KMS-11 (cell line): ENCODE data around the gene CELF4.

Source experiments
- H2AFZ ChIP-seq: fragments of 200-600 bp; sonication (generic); 2 replicates; pipeline ENCODE4 v1.6.1; 2016; ENCODE audit warnings: antibody characterized with exemption, mixed run types, low read depth
- H3K27ac ChIP-seq: fragments of 200-600 bp; sonication (generic); 2 replicates; pipeline ENCODE4 v1.6.1; 2016; ENCODE audit warnings: mild to moderate bottlenecking, mixed run types
- H3K27me3 ChIP-seq: fragments of 200-600 bp; sonication (generic); 2 replicates; pipeline ENCODE4 v1.6.1; 2017; ENCODE audit warnings: mild to moderate bottlenecking, low read depth, mixed run types, moderate library complexity; ENCODE audit not compliant: insufficient read depth
- H3K36me3 ChIP-seq: fragments of 200-600 bp; sonication (generic); 2 replicates; pipeline ENCODE4 v1.6.1; 2017; ENCODE audit warnings: mild to moderate bottlenecking, mixed run types; ENCODE audit not compliant: insufficient read depth
- H3K4me1 ChIP-seq: fragments of 200-600 bp; sonication (generic); 2 replicates; pipeline ENCODE4 v1.6.1; 2016; ENCODE audit warnings: mild to moderate bottlenecking, low read depth, mixed run types; ENCODE audit not compliant: poor library complexity, severe bottlenecking
- H3K4me2 ChIP-seq: fragments of 200-600 bp; sonication (generic); 2 replicates; pipeline ENCODE4 v1.7.0; 2016; ENCODE audit warnings: mild to moderate bottlenecking, mixed run types
- H3K4me3 ChIP-seq: fragments of 200-600 bp; sonication (generic); IDR thresholded peaks from 2 replicates; pipeline ENCODE4 v1.6.1; 2017; ENCODE audit warnings: low read depth, low read length, mixed read lengths; ENCODE audit not compliant: insufficient read depth
- H3K79me2 ChIP-seq: fragments of 200-600 bp; sonication (generic); 2 replicates; pipeline ENCODE4 v1.6.1; 2016; ENCODE audit warnings: low read depth, mixed run types; ENCODE audit not compliant: insufficient read depth
- H3K9ac ChIP-seq: fragments of 200-600 bp; sonication (generic); 2 replicates; pipeline ENCODE4 v1.6.1; 2016; ENCODE audit warnings: mild to moderate bottlenecking, mixed run types
- H4K20me1 ChIP-seq: fragments of 200-600 bp; sonication (generic); 2 replicates; pipeline ENCODE4 v1.6.1; 2016; ENCODE audit warnings: mild to moderate bottlenecking, mixed run types; ENCODE audit not compliant: insufficient read depth
- CTCF ChIP-seq: fragments of 200-600 bp; sonication (generic); conservative IDR thresholded peaks from 2 replicates; pipeline ENCODE4 v1.6.1; 2017; ENCODE audit warnings: low read depth, mild to moderate bottlenecking, antibody characterized with exemption, low read length, moderate library complexity, mixed read lengths

Gene CELF4

GRCh38 chr18:37261988-37262387, 303.6 kb downstream of the CELF4 start:
- Histone ChIP-seq H3K9ac (no peak overlapping the region), H3K27ac (no peak overlapping the region), H3K27me3 (no peaks in the 10 kb centered on the region), H3K4me3 (no peak overlapping the region), H3K36me3 (no peaks in the 10 kb centered on the region), H3K79me2 (no peaks in the 10 kb centered on the region), H3K4me2 (no peak overlapping the region), H3K4me1 (no peaks in the 10 kb centered on the region), H2AFZ (no peak overlapping the region), H4K20me1 (no peaks in the 10 kb centered on the region)
- TF ChIP-seq CTCF: no peak

- TF ChIP-seq CTCF: no peak
- no peaks in the 10 kb centered on the region for H3K4me1 ChIP-seq
- no peaks in the 10 kb centered on the region for H3K79me2 ChIP-seq
- no peaks in the 10 kb centered on the region for H4K20me1 ChIP-seq
- H3K27me3 ChIP-seq: no peaks in the 10 kb centered on the region
- no peak overlapping the region for H3K4me3 ChIP-seq
- no peak overlapping the region for H2AFZ ChIP-seq
- no peak overlapping the region for H3K4me2 ChIP-seq
- H3K36me3 ChIP-seq: no peaks in the 10 kb centered on the region
- H3K27ac ChIP-seq: no peak overlapping the region
- H3K9ac ChIP-seq: no peak overlapping the region
Observed at GRCh38 chr18:37261246-37261840, 304.3 kb downstream of the CELF4 start.

GRCh38 chr18:37260367-37261093, 305.1 kb downstream of the CELF4 start:
- Histone ChIP-seq H3K36me3 (no peaks in the 10 kb centered on the region), H4K20me1 (no peaks in the 10 kb centered on the region), H3K79me2 (no peaks in the 10 kb centered on the region), H2AFZ (no peak overlapping the region), H3K27me3 (no peaks in the 10 kb centered on the region), H3K27ac (no peak overlapping the region), H3K4me1 (no peaks in the 10 kb centered on the region), H3K4me2 (no peak overlapping the region), H3K9ac (no peak overlapping the region), H3K4me3 (no peak overlapping the region)
- no peak for TF ChIP-seq CTCF

- Histone ChIP-seq H3K36me3 (no peaks in the 10 kb centered on the region), H4K20me1 (no peaks in the 10 kb centered on the region), H3K9ac (no peak overlapping the region), H3K4me2 (no peak overlapping the region), H3K27ac (no peak overlapping the region), H3K4me1 (no peaks in the 10 kb centered on the region), H3K4me3 (no peak overlapping the region), H2AFZ (no peak overlapping the region), H3K79me2 (no peaks in the 10 kb centered on the region), H3K27me3 (no peaks in the 10 kb centered on the region)
- TF ChIP-seq CTCF: no peak
Observed at GRCh38 chr18:37259711-37260110, 305.9 kb downstream of the CELF4 start.
